NOMO-1 (cell line): ENCODE measurements around the gene COL17A1.

ENCODE experiments used
- DNase-seq, 2 experiments: peaks; one replicate each; lab custom pipeline; 2025; ENCODE audit not compliant: unreplicated experiment in 2 of 2; lab: John Stamatoyannopoulos, UW

Gene COL17A1

DNA sequence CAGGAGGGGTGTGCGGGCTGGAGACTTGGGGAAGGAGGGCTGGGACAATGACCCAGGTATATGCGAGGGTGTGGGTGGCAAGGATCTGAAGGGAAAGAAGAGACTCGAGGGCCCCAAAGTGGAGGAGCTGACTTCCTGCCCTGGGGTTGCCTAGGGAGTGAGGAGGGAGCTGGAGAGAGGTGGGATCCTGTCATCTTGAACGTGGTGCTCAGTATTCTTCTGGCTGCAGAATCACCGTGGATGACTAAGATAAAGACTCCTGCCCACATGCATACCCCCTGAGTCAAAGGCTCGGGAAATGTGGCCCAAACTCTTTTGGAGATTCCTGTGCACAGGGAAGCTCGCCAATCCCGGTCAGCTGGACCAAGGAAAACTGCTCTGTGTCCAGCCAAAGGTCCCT is 31.2 kb downstream of the COL17A1 start:
- no peak for DNase-seq

DNA sequence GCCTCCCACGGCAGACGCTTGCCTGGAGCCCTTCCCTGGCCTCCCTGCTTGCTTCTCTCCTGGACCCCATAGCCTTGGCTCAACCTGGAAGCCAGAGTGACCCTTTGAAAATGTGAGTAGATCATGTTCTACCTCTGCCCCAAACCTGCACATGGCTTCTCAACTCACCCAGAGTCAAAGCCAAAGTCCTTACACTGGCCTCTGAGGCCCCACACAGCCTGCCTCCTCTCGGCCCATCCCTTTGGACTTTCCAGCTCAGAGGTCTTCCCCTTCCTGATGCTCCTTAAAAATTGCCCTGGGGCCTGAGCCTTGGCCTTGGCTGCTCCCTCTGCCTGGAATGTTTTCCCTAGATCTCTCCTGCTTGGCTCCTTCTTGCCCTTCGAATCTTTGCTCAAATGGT is 32.5 kb downstream of the COL17A1 start:
- DNase-seq = no peak

DNA sequence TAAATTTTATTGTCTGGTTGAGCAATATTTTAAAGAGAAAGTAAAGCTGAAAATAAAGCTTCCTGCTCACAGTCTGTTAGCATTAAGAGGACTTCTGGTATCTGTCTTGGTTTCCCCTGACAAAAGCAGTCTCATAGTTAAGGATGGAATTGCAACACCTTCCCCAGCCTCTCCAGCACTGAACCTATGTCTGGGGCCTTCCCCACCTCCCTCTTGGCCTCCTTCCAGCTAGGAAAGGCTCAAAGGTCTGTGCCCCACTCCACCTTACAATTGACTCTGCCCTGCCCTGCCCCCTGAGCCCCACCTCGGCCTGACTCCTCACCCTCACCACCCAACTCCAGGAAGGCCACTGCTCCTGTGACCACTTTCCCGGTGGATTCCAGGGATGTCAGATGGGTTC is 33.2 kb downstream of the COL17A1 start:
- DNase-seq = no peak

GRCh38 chr10:104049504-104050250 is 36.0 kb downstream of the COL17A1 start:
- no peak for DNase-seq

DNA sequence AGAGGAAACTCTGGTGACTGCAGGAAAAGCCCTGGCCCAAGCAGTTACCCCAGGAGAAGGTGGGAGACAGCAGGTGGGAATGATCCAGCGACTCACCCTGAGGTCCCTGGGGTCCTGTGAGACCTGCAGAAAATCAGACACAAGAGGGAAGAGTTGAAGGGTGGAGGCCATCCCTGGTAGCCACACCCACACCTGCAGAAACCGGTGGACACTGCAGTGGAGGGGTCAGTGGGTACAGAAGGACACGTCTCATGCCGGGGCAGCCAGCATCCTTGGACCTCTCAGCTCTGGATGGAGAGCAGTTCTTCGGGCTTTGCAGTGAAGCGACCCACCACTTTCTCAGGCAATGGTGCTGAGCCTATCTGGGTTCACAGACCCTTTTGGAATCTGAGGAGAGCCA is 39.0 kb downstream of the COL17A1 start:
- no peak for DNase-seq

DNA sequence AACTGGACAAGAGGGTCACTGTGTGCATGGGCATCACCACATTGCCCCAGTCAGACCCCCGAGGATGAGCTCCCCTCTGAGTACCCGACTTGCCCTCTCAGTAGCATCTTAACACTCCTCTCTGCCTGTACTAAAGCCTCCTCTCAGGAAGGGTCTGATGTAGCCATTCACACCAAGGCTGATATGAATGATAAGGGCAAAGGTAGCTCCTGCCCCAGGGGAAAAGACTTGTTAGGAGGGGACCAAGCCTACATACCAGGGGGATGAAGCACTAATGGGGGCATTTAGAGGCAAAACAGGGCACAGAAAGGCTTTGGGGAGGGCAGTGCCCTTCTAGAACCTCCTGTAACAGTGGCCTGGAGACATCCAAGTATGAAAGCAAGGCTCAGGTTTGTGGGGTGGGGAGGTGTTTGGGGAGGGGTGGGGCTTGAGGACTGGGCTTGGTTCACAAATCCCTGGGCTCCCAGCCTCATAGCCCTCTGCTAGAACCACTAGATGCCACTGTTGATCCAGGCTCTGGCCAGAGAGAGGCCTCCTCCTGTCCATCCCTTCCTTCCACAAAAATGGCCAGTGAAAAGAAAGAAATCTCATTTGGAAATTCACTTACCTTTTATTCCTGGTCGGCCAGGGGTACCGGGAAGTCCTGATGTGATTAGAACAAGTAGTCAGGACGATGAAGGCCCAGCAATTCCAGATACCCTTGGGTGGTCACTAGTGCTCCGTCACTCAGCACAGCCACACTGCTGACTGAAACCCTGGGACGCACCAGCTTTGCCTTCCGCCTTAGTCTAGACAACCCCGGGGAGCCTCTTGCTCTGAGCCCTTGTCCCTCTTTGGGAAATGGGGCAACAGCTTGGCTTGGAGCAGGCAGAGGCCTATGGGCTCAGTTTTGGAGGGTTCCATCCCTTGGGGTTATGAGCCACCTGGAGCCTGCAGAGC is 40.3 kb downstream of the COL17A1 start:
- DNase-seq = no peak

- no peak for DNase-seq
Measured at GRCh38 chr10:104043854-104044253, 41.8 kb downstream of the COL17A1 start.

DNA sequence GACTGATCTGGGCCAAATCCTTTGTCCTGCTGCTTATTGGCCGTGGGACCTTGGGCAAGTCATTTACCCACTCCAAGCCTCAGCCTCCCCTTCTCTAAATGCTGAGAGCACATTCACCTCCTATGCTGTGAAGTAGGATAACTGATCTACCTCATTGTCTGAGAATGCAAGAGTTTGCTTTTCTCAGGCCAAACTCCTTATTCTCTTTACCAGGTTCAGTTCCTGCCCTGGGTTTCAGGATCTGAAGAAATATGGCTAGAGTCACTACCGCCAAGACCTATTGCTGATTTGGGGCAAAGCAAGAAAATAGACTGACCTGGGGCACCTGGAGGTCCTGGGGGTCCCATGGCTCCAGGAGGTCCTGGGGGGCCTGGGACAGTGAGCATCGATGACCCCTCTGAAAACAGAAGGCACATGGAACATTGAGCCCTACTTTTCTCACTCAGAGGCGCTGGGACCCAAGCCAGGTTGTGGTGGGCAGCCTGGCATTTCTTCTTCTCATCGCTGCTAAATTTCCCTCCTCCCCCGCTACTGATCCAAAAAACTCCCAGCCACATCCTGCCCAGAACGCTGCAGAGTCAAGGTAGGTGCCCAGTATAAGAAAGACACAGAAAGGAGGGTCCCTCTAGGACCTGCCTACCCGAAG is 42.4 kb downstream of the COL17A1 start:
- DNase-seq = no peak

DNA sequence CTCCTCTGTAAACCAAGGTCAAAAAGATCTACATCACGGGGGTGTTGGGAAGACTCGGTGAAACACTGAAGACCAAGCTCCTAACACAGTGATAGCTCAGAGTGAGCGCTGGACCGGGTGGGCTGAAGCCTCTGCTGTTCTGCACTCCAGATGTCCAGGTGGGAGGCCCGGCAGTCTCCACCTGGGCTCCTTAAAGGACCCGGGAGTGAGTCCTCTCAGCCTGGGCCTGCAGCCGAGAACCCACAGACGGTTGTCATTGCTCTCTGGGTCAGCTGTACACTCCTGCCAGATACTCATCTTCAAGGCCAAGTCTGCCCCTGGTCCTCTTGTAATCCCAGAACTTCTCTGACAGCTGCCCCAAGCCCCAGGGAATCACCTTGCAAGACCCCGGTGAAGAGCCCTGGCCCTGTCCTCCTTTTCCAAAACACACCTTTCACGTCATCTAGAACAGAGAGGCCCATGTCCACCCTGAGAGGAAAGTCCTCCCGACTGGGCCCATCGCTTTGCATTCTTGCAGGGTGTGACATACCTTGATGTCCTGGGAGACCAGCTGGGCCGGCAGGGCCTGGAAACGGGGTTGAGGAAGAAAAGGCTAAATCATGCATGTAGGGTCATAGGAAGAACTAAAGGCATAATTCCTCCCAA is 43.7 kb downstream of the COL17A1 start:
- no peak for DNase-seq

DNA sequence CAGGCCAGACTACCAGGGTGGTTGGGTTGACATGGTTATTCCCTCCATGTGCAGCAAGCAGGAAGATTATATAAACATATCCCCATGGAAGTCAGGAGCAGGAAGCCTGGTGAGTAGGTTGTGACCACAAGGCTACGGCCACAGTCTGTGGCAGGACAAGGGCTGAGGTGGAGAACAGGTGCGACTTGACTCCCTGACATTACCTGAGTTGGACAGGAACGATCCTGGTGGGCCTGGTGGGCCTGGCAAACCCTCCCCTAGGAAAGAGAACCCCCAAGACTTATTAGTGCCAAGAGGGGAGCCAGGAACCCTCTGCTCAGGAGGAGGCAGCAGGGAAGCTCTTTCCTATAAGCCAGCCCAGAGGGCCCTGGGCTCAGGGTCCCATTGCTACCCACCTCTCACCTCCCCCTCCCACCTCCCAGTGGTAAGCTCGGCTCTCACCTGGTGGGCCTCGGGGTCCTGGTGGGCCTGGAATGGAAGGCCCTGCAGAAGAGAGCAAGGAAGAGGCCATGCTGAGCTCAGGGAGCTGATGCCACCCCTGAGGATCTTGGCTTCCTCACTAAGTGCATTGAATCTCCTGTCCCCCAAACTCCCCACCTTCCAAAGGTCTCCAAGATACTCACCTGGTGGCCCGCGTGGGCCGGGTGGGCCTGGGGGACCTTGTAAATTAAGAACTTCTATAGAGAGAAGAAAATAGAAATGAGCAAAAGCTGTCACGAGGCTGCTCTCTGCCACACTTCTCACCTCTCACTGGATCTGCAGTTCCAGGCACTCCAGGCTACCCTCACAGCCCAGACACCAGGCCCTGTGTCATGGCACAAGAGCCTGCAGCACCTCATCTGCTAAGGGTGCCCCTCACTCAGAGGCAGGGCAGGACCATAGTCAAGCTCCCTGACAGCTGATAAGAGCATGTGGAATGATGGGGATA is 44.6 kb downstream of the COL17A1 start:
- DNase-seq = no peak

- no peak for DNase-seq
Measured at GRCh38 chr10:104040382-104040781, 45.3 kb downstream of the COL17A1 start.

- DNase-seq = no peak
Measured at GRCh38 chr10:104038958-104039752, 46.5 kb downstream of the COL17A1 start.

DNA sequence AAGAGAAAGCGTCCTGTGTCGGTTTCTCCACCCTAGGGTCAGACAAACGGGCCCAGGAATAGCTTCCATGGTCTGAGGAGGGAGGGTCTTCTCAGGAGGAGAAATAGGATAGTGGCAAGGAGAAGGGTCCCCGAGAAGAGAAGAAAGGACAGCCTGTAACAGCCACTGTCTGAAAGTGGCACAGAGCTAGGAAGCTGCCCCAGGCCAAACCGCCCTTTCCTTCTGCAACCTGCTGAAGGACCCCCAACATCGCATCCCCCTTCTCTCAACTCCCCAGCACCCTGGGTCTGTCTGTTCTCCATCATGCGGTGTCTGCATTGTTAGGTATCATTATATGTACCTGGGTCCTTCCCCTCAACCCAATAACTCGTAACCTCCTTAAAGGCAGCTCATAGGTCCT is 47.1 kb downstream of the COL17A1 start:
- DNase-seq = no peak

DNA sequence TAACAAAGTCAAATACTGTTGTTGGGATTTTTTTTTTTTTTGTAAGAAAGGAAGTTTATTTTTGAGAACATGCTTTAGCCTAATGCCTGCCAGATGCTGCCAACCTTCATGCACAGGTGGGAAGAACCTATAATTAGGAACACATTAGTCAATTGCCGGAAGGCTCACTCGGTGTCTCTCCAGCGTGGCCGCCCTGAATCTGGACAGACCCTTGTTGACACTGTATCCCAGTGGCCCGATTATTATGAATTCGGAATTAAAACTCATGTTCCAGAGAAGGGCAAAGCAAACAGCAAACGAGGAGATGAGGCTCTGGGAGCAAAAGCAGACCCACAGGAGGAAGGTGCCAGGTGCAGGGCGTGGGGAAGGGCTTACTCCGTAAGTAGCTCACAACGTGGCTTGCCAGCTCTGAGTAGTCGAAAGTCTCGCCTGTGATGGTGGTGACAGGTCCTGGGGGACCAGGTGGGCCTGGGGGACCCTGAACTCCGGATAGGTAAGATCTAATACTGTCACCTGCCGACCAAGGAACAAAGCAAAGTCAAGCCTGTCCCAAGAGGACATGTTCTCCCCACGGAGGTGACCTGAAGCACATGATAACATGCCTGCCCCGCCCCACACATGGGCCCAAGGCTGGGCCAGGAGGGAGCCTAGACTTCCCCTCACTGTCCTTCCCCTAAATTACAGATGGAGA is 48.3 kb downstream of the COL17A1 start:
- DNase-seq = no peak

DNA sequence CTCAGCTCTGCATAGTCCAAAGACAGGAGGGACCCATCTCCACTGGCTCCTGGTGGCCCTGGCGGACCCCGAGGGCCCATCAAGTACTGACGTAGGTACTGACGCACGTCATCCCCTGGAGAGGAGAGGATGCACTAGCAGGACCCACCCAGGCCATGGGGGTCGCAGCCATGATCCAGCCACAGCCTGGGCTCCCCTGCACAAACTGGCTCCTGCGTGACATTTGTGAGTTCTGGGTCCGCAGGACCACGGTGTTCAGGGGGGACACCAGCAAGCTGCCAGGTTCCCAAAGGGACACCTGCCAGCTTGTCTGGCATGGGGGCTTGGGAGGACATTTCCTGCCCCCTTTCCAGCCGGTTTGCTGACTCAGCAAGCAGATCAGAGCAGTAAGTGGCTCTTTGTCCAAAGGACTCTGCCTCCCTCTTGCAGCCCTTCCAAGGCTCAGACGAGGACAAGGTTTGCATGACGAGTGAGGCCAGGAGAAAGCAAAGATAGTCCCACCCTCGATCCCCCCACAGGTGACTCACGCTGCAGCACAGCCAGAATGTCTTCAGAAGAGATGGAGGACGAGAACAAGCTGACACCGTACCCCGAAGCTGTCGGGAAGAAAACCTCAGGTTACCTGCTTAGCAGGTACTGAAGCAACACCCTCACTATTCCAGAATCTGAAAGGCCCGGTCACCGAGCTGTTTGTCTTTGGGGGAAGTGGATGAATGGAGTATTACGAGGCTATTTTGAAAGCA is 49.0 kb downstream of the COL17A1 start:
- DNase-seq = no peak

DNA sequence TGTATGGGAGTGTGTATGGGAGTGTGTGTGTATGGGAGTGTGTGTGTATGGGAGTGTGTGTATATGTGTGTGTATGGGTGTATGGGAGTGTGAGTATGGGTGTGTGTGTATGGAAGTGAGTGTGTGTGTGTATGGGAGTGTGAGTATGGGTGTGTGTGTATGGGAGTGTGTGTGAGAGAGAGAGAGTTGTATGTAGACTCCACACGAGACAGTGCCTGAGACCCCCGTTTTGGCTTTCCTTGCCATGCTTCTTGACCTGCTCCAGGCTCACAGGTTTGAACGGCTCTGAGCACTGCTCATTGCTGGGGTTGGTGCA is 49.7 kb downstream of the COL17A1 start:
- no peak for DNase-seq

DNA sequence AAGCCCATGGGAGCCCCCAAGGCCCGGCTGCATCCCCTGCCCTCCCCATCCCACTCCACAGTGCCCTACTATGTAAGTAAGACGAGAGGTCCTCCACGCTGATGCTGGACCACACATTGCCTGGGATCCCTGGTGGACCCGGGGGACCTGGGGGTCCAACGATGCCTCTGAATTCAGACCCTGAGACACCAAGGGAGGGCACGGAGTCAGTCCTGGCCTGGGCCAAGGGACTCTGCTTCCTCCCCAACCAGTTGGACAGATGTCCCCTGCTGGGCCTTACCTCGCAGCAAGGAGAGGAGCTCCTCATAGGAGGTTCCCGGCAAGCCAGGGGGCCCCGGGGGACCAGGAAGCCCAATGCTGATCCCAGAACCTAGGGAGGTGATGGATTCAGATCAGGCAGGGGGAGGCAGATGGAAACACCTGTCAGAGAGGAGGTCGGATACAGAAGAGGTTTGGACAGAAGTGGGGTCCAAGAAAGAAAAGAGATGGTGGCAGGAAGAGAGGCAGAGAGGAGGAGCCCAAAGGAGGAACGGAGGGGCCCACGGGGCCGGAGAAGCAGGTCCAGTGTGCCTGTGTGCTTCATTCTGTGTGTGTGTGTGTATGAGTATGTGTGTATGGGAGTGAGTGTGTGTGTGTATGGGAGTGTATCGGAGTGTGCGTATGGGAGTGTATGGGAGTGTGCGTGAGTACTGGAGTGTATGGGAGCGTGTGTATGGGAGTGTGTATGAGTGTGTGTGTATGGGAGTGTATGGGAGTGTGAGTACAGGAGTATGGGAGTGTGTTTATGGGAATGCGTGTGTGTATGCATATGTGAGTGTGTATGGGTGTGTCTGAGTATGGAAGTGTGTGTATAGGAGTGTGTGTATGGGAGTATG is 50.2 kb downstream of the COL17A1 start:
- DNase-seq = no peak
